ENCODE results near the gene RORC.
"Not testable (repeated sequence)": the region's sequence is repeated elsewhere in the genome, so short reads cannot be mapped to it uniquely, and the experiment has no call there.

RORC gene

DNA sequence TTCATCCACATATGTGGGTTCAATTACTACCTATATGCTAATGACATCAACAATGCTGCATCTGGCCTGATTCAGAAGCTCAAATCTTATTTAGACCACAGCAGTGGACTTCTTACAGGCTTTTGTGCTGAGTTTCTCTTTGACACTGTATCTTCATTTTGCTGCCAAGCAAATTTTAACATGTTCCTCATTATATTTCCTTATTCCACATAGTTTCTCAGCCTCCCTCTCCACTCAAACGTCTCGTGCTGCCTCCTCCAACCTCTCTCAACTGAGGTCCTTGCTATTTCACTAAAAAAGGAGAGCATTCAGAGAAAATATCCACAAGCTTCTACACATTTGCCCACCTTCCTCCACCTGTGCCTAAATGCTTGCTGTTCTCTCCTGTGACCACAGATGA, 47.8 kb downstream of the RORC start:
- TF ChIP-seq, protein P1, sequence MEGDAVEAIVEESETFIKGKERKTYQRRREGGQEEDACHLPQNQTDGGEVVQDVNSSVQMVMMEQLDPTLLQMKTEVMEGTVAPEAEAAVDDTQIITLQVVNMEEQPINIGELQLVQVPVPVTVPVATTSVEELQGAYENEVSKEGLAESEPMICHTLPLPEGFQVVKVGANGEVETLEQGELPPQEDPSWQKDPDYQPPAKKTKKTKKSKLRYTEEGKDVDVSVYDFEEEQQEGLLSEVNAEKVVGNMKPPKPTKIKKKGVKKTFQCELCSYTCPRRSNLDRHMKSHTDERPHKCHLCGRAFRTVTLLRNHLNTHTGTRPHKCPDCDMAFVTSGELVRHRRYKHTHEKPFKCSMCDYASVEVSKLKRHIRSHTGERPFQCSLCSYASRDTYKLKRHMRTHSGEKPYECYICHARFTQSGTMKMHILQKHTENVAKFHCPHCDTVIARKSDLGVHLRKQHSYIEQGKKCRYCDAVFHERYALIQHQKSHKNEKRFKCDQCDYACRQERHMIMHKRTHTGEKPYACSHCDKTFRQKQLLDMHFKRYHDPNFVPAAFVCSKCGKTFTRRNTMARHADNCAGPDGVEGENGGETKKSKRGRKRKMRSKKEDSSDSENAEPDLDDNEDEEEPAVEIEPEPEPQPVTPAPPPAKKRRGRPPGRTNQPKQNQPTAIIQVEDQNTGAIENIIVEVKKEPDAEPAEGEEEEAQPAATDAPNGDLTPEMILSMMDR (IDR thresholded peaks at IDR 0.05; ENCODE audit: insufficient read depth, low read length, poor library complexity, severe bottlenecking), result no peak
- Histone ChIP-seq H3K4me3 (replicated peaks; ENCODE audit: low read depth, low read length) (no peak overlapping the region), H3K36me3 (ENCODE audit: control insufficient read depth, insufficient read depth, low read length) (no peaks in the 10 kb centered on the region), H3K27me3 (replicated peaks; ENCODE audit: control insufficient read depth, insufficient read depth, low read length) (no peaks in the 10 kb centered on the region)
- no peak for DNase-seq (ENCODE audit: extremely low read depth, insufficient read length)

DNA sequence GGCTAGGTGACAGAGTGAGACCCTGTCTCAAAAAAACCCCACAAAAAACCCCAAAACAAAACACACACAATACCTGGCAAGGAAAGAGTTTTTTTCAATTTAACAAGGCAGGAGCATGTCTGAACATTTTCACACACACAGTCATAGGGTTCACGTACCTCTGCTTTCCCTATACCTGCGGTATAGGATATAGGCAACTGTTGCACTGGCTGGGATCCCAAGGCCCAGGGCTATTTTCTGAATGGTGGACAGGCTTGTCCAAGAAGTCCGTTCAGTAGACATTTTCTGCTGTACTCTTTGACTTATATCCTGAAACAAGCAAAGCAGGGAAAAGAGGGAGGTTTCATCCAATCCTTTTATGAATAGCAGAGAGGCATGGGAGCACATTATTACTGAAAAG, 48.9 kb downstream of the RORC start:
- Histone ChIP-seq H3K36me3 (ENCODE audit: control insufficient read depth, insufficient read depth, low read length) (no peaks in the 10 kb centered on the region; the same call in 1 of the 2 replicates), H3K4me3 (replicated peaks; ENCODE audit: low read depth, low read length) (no peak overlapping the region), H3K27me3 (replicated peaks; ENCODE audit: control insufficient read depth, insufficient read depth, low read length) (no peaks in the 10 kb centered on the region)
- DNase-seq (ENCODE audit: extremely low read depth, insufficient read length), result no peak
- TF ChIP-seq, protein P1 (IDR thresholded peaks at IDR 0.05; ENCODE audit: insufficient read depth, low read length, poor library complexity, severe bottlenecking), result no peak

GRCh38 chr1:151782026-151782425, 49.6 kb downstream of the RORC start:
- H3K27me3 ChIP-seq (replicated peaks; ENCODE audit: control insufficient read depth, insufficient read depth, low read length); H3K36me3 ChIP-seq (ENCODE audit: control insufficient read depth, insufficient read depth, low read length); H3K4me3 ChIP-seq (replicated peaks; ENCODE audit: low read depth, low read length); DNase-seq (ENCODE audit: extremely low read depth, insufficient read length): not testable (repeated sequence)

- not testable (repeated sequence) for H3K4me3 ChIP-seq (replicated peaks; ENCODE audit: low read depth, low read length); H3K27me3 ChIP-seq (replicated peaks; ENCODE audit: control insufficient read depth, insufficient read depth, low read length); DNase-seq (ENCODE audit: extremely low read depth, insufficient read length); H3K36me3 ChIP-seq (ENCODE audit: control insufficient read depth, insufficient read depth, low read length)
Observed at GRCh38 chr1:151780736-151781135, 50.9 kb downstream of the RORC start.

DNA sequence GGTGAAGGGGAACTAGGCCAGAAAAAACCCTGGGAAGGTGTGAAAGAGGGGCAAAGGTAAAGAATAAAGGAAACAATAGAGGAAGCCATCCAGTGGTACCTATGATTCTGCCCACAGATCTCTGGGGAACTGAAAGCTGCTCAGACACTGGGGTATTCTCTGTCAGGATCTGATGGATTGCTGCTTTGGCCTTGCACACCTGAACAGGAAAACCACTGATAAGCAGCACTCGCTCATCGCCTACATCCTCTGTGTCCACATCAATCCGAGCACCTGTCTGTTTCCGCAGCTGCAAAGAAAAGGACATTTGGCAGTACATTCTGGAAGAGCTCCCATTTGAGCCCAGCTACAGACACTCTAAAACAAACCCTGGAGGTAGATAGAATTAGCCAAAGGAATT, 51.8 kb downstream of the RORC start:
- H3K4me3 ChIP-seq (replicated peaks; ENCODE audit: low read depth, low read length), result no peak overlapping the region
- no peaks in the 10 kb centered on the region for H3K27me3 ChIP-seq (replicated peaks; ENCODE audit: control insufficient read depth, insufficient read depth, low read length)
- DNase-seq (ENCODE audit: extremely low read depth, insufficient read length), result no peak
- TF ChIP-seq, protein P1 (IDR thresholded peaks at IDR 0.05; ENCODE audit: insufficient read depth, low read length, poor library complexity, severe bottlenecking), result no peak
- H3K36me3 ChIP-seq (ENCODE audit: control insufficient read depth, insufficient read depth, low read length), result peaks cover 5% of the 10 kb centered on the region; the same call in 1 of the 2 replicates

- Histone ChIP-seq H3K36me3 (ENCODE audit: control insufficient read depth, insufficient read depth, low read length) (peaks cover 6% of the 10 kb centered on the region; the same call in 1 of the 2 replicates), H3K4me3 (replicated peaks; ENCODE audit: low read depth, low read length) (no peak overlapping the region), H3K27me3 (replicated peaks; ENCODE audit: control insufficient read depth, insufficient read depth, low read length) (no peaks in the 10 kb centered on the region)
- TF ChIP-seq, protein P1 (IDR thresholded peaks at IDR 0.05; ENCODE audit: insufficient read depth, low read length, poor library complexity, severe bottlenecking), result no peak
- no peak for DNase-seq (ENCODE audit: extremely low read depth, insufficient read length)
Observed at GRCh38 chr1:151777317-151777716, 54.3 kb downstream of the RORC start.

DNA sequence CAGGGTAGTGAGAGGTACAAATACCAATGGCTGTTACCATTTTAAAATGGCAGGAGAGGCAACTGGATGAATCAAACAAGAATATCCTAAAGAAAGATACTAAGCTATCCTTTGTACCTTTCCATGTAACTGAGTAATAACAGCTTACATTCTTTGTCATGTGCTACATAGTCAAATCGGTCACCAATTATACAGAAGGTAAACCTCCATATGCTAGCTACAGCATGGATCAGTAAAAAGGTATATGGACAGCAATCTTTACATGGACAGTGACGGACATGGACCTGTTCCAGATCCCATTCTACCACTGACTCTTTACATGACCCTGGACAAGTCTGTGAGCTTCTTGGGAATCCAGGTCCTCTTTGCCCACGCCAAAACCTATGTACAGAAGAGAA, 54.9 kb downstream of the RORC start:
- Histone ChIP-seq H3K27me3 (replicated peaks; ENCODE audit: control insufficient read depth, insufficient read depth, low read length) (no peaks in the 10 kb centered on the region), H3K4me3 (replicated peaks; ENCODE audit: low read depth, low read length) (no peak overlapping the region), H3K36me3 (ENCODE audit: control insufficient read depth, insufficient read depth, low read length) (peaks cover 6% of the 10 kb centered on the region; the same call in 1 of the 2 replicates)
- TF ChIP-seq, protein P1 (IDR thresholded peaks at IDR 0.05; ENCODE audit: insufficient read depth, low read length, poor library complexity, severe bottlenecking), result no peak
- DNase-seq (ENCODE audit: extremely low read depth, insufficient read length), result no peak
